NB4 (cell line): Measurements from ENCODE around the gene CALY.

Experiments
- POLR2A ChIP-seq: IDR thresholded peaks from 2 replicates; pipeline ENCODE4 v1.6.1; 2011; ENCODE audit warnings: mild to moderate bottlenecking; ENCODE audit not compliant: insufficient read length; ENCODE audit errors: extremely low read depth
- TF ChIP-seq, protein P1 (sequence below): IDR thresholded peaks from one replicate; pipeline ENCODE4 v1.5.1; 2012; ENCODE audit warnings: low read depth, low read length

DNA sequence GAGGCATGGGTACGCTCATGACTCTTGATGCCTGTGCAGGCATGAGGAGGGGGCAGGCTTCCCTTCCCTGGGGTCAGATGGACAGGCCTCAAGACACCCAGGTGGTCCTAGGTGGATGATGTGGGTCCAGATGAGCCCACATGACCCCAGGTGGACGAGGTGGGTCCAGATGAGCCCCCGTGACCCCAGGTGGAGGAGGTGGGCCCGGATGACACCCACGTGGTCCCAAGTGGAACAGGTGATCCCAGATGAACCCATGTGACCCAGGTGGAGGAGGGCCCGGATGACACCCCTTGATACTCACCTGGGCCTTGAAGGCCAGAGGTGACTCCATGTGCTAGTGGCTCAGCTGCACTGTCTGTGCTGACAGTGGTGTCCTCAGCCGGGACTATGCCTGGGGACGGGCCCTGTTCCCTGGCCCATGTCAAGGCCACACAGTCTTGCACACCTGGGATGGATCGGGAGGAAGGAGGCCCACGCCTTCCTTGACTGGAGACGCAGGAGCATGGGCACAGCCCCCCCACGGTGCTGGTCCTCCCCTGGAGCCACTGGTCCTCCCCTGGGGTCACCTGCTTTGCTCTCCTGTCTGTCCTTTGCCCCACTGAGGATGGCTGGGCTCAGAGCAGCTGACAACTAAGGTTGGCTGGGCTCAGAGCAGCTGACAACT lies 13.7 kb upstream of the CALY start:
- TF ChIP-seq, protein P1, sequence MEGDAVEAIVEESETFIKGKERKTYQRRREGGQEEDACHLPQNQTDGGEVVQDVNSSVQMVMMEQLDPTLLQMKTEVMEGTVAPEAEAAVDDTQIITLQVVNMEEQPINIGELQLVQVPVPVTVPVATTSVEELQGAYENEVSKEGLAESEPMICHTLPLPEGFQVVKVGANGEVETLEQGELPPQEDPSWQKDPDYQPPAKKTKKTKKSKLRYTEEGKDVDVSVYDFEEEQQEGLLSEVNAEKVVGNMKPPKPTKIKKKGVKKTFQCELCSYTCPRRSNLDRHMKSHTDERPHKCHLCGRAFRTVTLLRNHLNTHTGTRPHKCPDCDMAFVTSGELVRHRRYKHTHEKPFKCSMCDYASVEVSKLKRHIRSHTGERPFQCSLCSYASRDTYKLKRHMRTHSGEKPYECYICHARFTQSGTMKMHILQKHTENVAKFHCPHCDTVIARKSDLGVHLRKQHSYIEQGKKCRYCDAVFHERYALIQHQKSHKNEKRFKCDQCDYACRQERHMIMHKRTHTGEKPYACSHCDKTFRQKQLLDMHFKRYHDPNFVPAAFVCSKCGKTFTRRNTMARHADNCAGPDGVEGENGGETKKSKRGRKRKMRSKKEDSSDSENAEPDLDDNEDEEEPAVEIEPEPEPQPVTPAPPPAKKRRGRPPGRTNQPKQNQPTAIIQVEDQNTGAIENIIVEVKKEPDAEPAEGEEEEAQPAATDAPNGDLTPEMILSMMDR = no peak
- TF ChIP-seq POLR2A = no peak
